Fibroblast of upper back skin (primary cell): ENCODE results near the gene THSD4.

Experiments
- DNase-seq: peaks from one replicate; pipeline ENCODE4 v3.0.0-alpha.2; 2013

Gene THSD4

GRCh38 chr15:71682001-71682400, 566.7 kb downstream of the THSD4 start:
- DNase-seq: no peak

GRCh38 chr15:71683411-71684274, 568.4 kb downstream of the THSD4 start:
- DNase-seq: peak; percentile 67

GRCh38 chr15:71685420-71685993, 570.2 kb downstream of the THSD4 start:
- peak; percentile 36 for DNase-seq

GRCh38 chr15:71686221-71687050, 571.2 kb downstream of the THSD4 start:
- DNase-seq: no peak

GRCh38 chr15:71687902-71688508, 572.7 kb downstream of the THSD4 start:
- DNase-seq: peak; percentile 89

- DNase-seq: no peak
Measured at GRCh38 chr15:71688509-71689094, 573.3 kb downstream of the THSD4 start.

GRCh38 chr15:71691081-71691457, 575.8 kb downstream of the THSD4 start:
- DNase-seq: no peak

GRCh38 chr15:71691458-71692417, 576.5 kb downstream of the THSD4 start:
- DNase-seq: peak; percentile 97

- no peak for DNase-seq
Measured at GRCh38 chr15:71697236-71697635, 582.0 kb downstream of the THSD4 start.

- DNase-seq: no peak
Measured at GRCh38 chr15:71698030-71698429, 582.8 kb downstream of the THSD4 start.

GRCh38 chr15:71698742-71699141, 583.5 kb downstream of the THSD4 start:
- no peak for DNase-seq

GRCh38 chr15:71699977-71700376, 584.7 kb downstream of the THSD4 start:
- DNase-seq: no peak

- no peak for DNase-seq
Measured at GRCh38 chr15:71701808-71702207, 586.5 kb downstream of the THSD4 start.

GRCh38 chr15:71702496-71702895, 587.2 kb downstream of the THSD4 start:
- DNase-seq: no peak

GRCh38 chr15:71705151-71705550, 589.9 kb downstream of the THSD4 start:
- DNase-seq: peak; percentile 70

- no peak for DNase-seq
Measured at GRCh38 chr15:71706461-71707229, 591.4 kb downstream of the THSD4 start.

GRCh38 chr15:71707230-71708050, 592.2 kb downstream of the THSD4 start:
- peak; percentile 57 for DNase-seq

- DNase-seq: no peak
Measured at GRCh38 chr15:71708051-71708429, 592.8 kb downstream of the THSD4 start.

GRCh38 chr15:71708741-71709140, 593.5 kb downstream of the THSD4 start:
- peak; percentile 33 for DNase-seq
